HepG2 (cell line): ENCODE data around the gene ASAP2. TPM values are rescaled to one million over a fixed set of nuclear protein-coding genes. Genes with fewer than 3 reads are reported as not detected.

Source experiments
- ATAC-seq: fragments of 200-7000 bp; cut with Tn5 transposase; 3 replicates; pipeline ENCODE4 v1.9.1; 2020; ENCODE audit warnings: mild to moderate bottlenecking, moderate library complexity
- BruUV-seq: library from RNA; stranded (reverse); fragments of 400-500 nt; replicated peaks from 2 replicates; lab custom pipeline; 2021; lab: Mats Ljungman, UMichigan
- CTCF ChIA-PET: fragments of 300-600 bp; formaldehyde crosslinking; extraction: SDS; loops from one replicate; lab custom pipeline; 2021; ENCODE audit warnings: low total read pairs, inconsistent platforms, low intra/inter-chr PET ratio; lab: Yijun Ruan, JAX
- POLR2A ChIA-PET: fragments of 350-600 bp; sonication (Branson Sonifier 250); formaldehyde crosslinking; loops from one replicate; lab custom pipeline; 2020; ENCODE audit warnings: antibody characterized with exemption, inconsistent platforms; lab: Yijun Ruan, JAX
- DNase-seq: peaks from one replicate; pipeline ENCODE4 v3.0.0-alpha.2; 2015; ENCODE audit warnings: low spot score
- FAIRE-seq: peaks from 3 replicates; lab custom pipeline; 2011; peaks lifted over from hg19 to GRCh38; lab: Jason Lieb, UNC
- H2AFZ ChIP-seq: one replicate; pipeline ENCODE4 v1.6.1; 2011; ENCODE audit warnings: low read length, inconsistent platforms
- H3K27ac ChIP-seq: fragments of 300-600 bp; 3 replicates; pipeline ENCODE4 v1.8.0; 2011; ENCODE audit warnings: mixed run types, mild to moderate bottlenecking, mixed read lengths, low read length, inconsistent platforms; ENCODE audit not compliant: insufficient read depth; ENCODE audit errors: extremely low read length
- H3K27me3 ChIP-seq, 2 experiments: fragments of 200-600 bp in 1 of 2; 2 replicates in 1 of 2; 3 replicates in 1 of 2; pipeline versions ENCODE4 v1.6.0 to v1.8.0; 2011; ENCODE audit warnings: low read length in 2 of 2, mild to moderate bottlenecking in 2 of 2, moderate library complexity in 2 of 2, inconsistent platforms in 1 of 2; ENCODE audit not compliant: insufficient read depth in 2 of 2, control insufficient read depth in 1 of 2
- H3K36me3 ChIP-seq, 2 experiments: fragments of 200-600 bp in 1 of 2; replicated peaks in 1 of 2; 2 replicates in 1 of 2; 3 replicates in 1 of 2; pipeline versions ENCODE4 v1.5.1 to v1.8.0; 2011; ENCODE audit warnings: low read length in 2 of 2, inconsistent platforms in 1 of 2; ENCODE audit not compliant: insufficient read depth in 2 of 2, control insufficient read depth in 1 of 2
- H3K4me1 ChIP-seq: 2 replicates; pipeline ENCODE4 v1.5.1; 2012; ENCODE audit warnings: low read length, inconsistent platforms; ENCODE audit not compliant: insufficient read depth
- H3K4me2 ChIP-seq: 2 replicates; pipeline ENCODE4 v1.6.0; 2011; ENCODE audit warnings: low read depth, low read length, inconsistent platforms
- H3K4me3 ChIP-seq, 3 experiments: fragments of 200-600 bp in 1 of 3; sonication (generic), shearing (Covaris generic) in 1 of 3; replicated peaks in 1 of 3; 2 replicates each; pipeline ENCODE4 v1.5.1; 2011 to 2016; ENCODE audit warnings: low read length in 3 of 3, inconsistent platforms in 2 of 3, low read depth in 2 of 3, mild to moderate bottlenecking in 2 of 3, control low read depth in 1 of 3, mixed read lengths in 1 of 3; ENCODE audit not compliant: insufficient read depth in 1 of 3
- H3K79me2 ChIP-seq: one replicate; pipeline ENCODE4 v1.6.1; 2011; ENCODE audit warnings: low read length, inconsistent platforms; ENCODE audit not compliant: insufficient read depth
- H3K9ac ChIP-seq: 2 replicates; pipeline ENCODE4 v1.6.0; 2011; ENCODE audit warnings: mild to moderate bottlenecking, low read depth, low read length, inconsistent platforms; ENCODE audit not compliant: insufficient read depth
- H3K9me3 ChIP-seq: 2 replicates; pipeline ENCODE4 v1.5.1; 2012; ENCODE audit warnings: mild to moderate bottlenecking, low read length
- H4K20me1 ChIP-seq: 2 replicates; pipeline ENCODE4 v1.6.0; 2011; ENCODE audit warnings: inconsistent platforms, mild to moderate bottlenecking, low read length, moderate library complexity; ENCODE audit not compliant: insufficient read depth
- CERS6 ChIP-seq: sonication (generic); formaldehyde crosslinking; IDR thresholded peaks from 2 replicates; pipeline ENCODE4 v1.5.0; 2020; ENCODE audit warnings: missing genetic modification reagents
- IKZF4 ChIP-seq: sonication (generic); formaldehyde crosslinking; IDR thresholded peaks from 2 replicates; pipeline ENCODE4 v1.5.1; 2020; ENCODE audit warnings: borderline replicate concordance, mild to moderate bottlenecking, low read depth, missing genetic modification reagents; ENCODE audit errors: not compliant biosample characterization
- MTF2 ChIP-seq: sonication (generic); formaldehyde crosslinking; IDR thresholded peaks from 2 replicates; pipeline ENCODE4 v1.5.0; 2020; ENCODE audit warnings: missing genetic modification reagents, borderline replicate concordance
- SYNCRIP ChIP-seq: fragments of 200-400 bp; formaldehyde crosslinking; IDR thresholded peaks from 2 replicates; pipeline ENCODE4 v1.6.1; 2018; ENCODE audit warnings: mild to moderate bottlenecking, low read depth, low read length; ENCODE audit not compliant: insufficient read depth
- ZNF503 ChIP-seq: sonication (generic); formaldehyde crosslinking; IDR thresholded peaks from 2 replicates; pipeline ENCODE4 v1.4.0; 2020; ENCODE audit warnings: missing genetic modification reagents
- ZNF770 ChIP-seq: sonication (generic); formaldehyde crosslinking; IDR thresholded peaks from 2 replicates; pipeline ENCODE4 v1.5.0; 2020; ENCODE audit warnings: mild to moderate bottlenecking, missing genetic modification reagents
- WGBS: methylation state at CpG from one replicate; pipeline ENCODE4 v1.1.6; 2017; ENCODE audit warnings: low lambda C conversion rate; 5-methylcytosine and 5-hydroxymethylcytosine counted together
- in situ Hi-C: cut with HindIII; loops from 2 replicates; pipeline ENCODE4 v1.10.0; 2017; ENCODE audit warnings: low pct_unique_long_range_greater_than_20kb; ENCODE audit not compliant: extremely low pct_ligation_motif_present
- intact Hi-C: fragments of 100-400 bp; cut with micrococcal nuclease; formaldehyde crosslinking; loops from one replicate; pipeline ENCODE4 v1.10.0; 2022; ENCODE audit not compliant: unreplicated experiment
- polyA plus RNA-seq, 8 experiments: library from polyadenylated mRNA; depleted of rRNA in 3 of 8; stranded (reverse) in 7 of 8; unstranded in 1 of 8; fragments of >200 nt; fragmentation: Illumina TruSeq in 4 of 8; extraction: Trizol in 4 of 8; gene quantifications; 2 replicates each; pipeline versions ENCODE4 v1.2.1 to v1.2.3, GENCODE V29; 2011 to 2016; ENCODE audit warnings: low read depth in 4 of 8, missing spikeins in 1 of 8, mixed read lengths in 1 of 8; ENCODE audit not compliant: insufficient read depth in 1 of 8
- total RNA-seq, 5 experiments: library from RNA; depleted of rRNA; stranded (reverse); fragments of >200 nt; fragmentation: Illumina TruSeq; extraction: Trizol; gene quantifications; 2 replicates each; pipeline ENCODE4 v1.2.3, GENCODE V29; 2016; ENCODE audit warnings: low read depth in 1 of 5
- TF ChIP-seq, protein P1 (sequence below): sonication (generic); formaldehyde crosslinking; IDR thresholded peaks from 2 replicates; pipeline ENCODE4 v1.8.0; 2023; ENCODE audit warnings: mild to moderate bottlenecking, missing genetic modification reagents
- TF ChIP-seq, protein P2 (sequence below): sonication (generic); formaldehyde crosslinking; IDR thresholded peaks from 2 replicates; pipeline ENCODE4 v1.8.1; 2023; ENCODE audit warnings: mild to moderate bottlenecking, moderate library complexity, missing genetic modification reagents
- TF ChIP-seq, protein P3 (sequence below): sonication (generic); formaldehyde crosslinking; IDR thresholded peaks from 2 replicates; pipeline ENCODE4 v1.4.0; 2020; ENCODE audit warnings: mild to moderate bottlenecking, missing genetic modification reagents, borderline replicate concordance
- TF ChIP-seq, protein P4 (sequence below): sonication (generic); formaldehyde crosslinking; IDR thresholded peaks from 2 replicates; pipeline ENCODE4 v1.4.0; 2020; ENCODE audit warnings: missing genetic modification reagents

Gene ASAP2
- total and polyA plus RNA-seq, 2 of the 13 experiments (the other 11 are each of a cell fraction or from before 2014, with no cell fraction given): 7.3 to 22.3 TPM

DNA sequence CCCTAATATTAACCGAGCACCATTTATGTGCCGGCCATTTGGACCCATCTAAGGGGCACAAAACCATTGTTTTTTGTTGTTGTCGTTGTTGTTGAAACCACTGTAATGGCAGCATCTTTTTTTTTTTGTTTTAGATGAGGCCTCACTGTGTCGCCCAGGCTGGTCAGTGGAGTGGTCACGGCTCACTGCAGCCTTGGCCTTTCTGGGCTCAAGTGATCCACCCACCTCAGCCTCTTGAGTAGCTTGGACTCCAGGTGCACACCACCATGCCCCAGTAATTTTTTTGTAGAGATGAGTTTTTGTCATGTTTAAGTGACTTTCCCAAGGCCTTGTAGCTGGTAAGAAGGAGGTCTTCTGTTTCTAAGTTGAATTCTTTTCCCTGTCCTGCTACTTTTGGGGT, 33.0 kb downstream of the ASAP2 start:
- ATAC-seq (no peak), DNase-seq (no peak), FAIRE-seq (no peak)
- BruUV-seq: no TSS peak
- peaks cover 72% of the 10 kb centered on the region for H3K79me2 ChIP-seq
- H3K4me1 ChIP-seq: peaks cover 72% of the 10 kb centered on the region
- intact Hi-C loops: no loop called here
- no peaks in the 10 kb centered on the region for H3K9me3 ChIP-seq
- no peak overlapping the region for H3K27ac ChIP-seq
- no peaks in the 10 kb centered on the region for H4K20me1 ChIP-seq
- POLR2A ChIA-PET: interaction anchor here (1.0 kb wide), 1 partner anchor 35 kb away, joined by 3 read pairs; no protein-coding TSS in a partner anchor
- in situ Hi-C loops: no loop called here
- CTCF ChIA-PET: no interaction called here
- H3K9ac ChIP-seq: no peak overlapping the region
- no peak overlapping the region for H3K4me2 ChIP-seq
- 96% methylated on average over 5 of the region's 5 CpGs for WGBS
- no peak overlapping the region for H2AFZ ChIP-seq
- H3K4me3 ChIP-seq: no peak overlapping the region
- no peaks in the 10 kb centered on the region for H3K27me3 ChIP-seq
- H3K36me3 ChIP-seq: no peaks in the 10 kb centered on the region
- TF ChIP-seq CERS6 (CRISPR knock-in tag) (no peak), SYNCRIP (no peak), ZNF770 (no peak), MTF2 (CRISPR knock-in tag) (no peak), ZNF503 (CRISPR knock-in tag) (no peak), IKZF4 (CRISPR knock-in tag) (no peak)
- TF ChIP-seq, protein P1, sequence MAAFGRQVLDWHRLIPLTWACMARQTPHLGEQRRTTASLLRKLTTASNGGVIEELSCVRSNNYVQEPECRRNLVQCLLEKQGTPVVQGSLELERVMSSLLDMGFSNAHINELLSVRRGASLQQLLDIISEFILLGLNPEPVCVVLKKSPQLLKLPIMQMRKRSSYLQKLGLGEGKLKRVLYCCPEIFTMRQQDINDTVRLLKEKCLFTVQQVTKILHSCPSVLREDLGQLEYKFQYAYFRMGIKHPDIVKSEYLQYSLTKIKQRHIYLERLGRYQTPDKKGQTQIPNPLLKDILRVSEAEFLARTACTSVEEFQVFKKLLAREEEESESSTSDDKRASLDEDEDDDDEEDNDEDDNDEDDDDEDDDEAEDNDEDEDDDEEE: no peak
- TF ChIP-seq, protein P2, sequence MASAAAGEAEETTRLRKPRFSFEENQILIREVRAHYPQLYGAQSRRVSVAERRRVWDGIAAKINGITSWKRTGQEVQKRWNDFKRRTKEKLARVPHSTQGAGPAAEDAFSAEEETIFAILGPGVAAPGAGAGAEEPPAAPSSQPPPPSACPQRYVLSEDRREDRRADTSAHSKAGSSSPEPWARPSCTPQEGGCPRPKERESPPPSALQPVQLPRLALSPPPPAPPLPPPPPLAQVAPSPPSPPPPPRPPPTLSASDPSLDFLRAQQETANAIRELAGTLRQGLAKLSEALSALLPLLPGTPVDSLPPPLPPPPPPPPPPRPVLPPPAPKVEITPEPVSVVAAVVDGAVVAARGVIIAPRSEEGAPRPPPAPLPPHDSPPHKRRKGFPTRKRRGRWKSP (CRISPR knock-in tag): no peak
- TF ChIP-seq, protein P3, sequence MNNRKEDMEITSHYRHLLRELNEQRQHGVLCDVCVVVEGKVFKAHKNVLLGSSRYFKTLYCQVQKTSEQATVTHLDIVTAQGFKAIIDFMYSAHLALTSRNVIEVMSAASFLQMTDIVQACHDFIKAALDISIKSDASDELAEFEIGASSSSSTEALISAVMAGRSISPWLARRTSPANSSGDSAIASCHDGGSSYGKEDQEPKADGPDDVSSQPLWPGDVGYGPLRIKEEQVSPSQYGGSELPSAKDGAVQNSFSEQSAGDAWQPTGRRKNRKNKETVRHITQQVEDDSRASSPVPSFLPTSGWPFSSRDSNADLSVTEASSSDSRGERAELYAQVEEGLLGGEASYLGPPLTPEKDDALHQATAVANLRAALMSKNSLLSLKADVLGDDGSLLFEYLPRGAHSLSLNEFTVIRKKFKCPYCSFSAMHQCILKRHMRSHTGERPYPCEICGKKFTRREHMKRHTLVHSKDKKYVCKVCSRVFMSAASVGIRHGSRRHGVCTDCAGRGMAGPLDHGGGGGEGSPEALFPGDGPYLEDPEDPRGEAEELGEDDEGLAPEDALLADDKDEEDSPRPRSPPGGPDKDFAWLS (CRISPR knock-in tag): no peak
- TF ChIP-seq, protein P4, sequence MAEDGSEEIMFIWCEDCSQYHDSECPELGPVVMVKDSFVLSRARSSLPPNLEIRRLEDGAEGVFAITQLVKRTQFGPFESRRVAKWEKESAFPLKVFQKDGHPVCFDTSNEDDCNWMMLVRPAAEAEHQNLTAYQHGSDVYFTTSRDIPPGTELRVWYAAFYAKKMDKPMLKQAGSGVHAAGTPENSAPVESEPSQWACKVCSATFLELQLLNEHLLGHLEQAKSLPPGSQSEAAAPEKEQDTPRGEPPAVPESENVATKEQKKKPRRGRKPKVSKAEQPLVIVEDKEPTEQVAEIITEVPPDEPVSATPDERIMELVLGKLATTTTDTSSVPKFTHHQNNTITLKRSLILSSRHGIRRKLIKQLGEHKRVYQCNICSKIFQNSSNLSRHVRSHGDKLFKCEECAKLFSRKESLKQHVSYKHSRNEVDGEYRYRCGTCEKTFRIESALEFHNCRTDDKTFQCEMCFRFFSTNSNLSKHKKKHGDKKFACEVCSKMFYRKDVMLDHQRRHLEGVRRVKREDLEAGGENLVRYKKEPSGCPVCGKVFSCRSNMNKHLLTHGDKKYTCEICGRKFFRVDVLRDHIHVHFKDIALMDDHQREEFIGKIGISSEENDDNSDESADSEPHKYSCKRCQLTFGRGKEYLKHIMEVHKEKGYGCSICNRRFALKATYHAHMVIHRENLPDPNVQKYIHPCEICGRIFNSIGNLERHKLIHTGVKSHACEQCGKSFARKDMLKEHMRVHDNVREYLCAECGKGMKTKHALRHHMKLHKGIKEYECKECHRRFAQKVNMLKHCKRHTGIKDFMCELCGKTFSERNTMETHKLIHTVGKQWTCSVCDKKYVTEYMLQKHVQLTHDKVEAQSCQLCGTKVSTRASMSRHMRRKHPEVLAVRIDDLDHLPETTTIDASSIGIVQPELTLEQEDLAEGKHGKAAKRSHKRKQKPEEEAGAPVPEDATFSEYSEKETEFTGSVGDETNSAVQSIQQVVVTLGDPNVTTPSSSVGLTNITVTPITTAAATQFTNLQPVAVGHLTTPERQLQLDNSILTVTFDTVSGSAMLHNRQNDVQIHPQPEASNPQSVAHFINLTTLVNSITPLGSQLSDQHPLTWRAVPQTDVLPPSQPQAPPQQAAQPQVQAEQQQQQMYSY (CRISPR knock-in tag): no peak
